Activated CD4-positive, alpha-beta T cell treated with anti-CD3 and anti-CD28 coated beads, Interleukin-2, amount 50 U/mL, for 24 hours (primary cell): ENCODE data around the gene SMTNL1.

Source experiments
- DNase-seq, 2 donors: peaks; one replicate each; pipeline ENCODE4 v3.0.0-alpha.2; 2020; ENCODE audit warnings: low read depth in 1 of 2, low spot score in 1 of 2

SMTNL1 gene

GRCh38 chr11:57543593-57543992, 6.2 kb downstream of the SMTNL1 start:
- no peak for DNase-seq

DNA sequence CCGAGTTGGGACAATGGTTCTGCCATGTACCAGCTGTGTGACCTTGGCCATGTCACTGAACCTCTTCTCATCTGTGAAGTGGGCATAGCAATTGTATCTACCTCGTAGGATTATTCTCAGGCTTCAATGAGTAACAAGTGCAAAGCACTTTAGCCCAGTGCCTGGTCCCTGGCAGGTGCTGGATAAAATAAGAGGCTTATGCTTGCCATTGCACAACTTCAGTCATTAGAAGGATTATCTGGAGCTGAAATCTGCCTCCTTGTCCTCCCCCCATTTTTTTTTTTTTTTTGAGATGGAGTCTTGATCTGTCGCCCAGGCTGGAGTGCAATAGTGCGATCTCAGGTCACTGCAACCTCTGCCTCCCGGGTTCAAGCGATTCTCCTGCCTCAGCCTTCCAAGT, 7.2 kb downstream of the SMTNL1 start:
- no peak for DNase-seq

DNA sequence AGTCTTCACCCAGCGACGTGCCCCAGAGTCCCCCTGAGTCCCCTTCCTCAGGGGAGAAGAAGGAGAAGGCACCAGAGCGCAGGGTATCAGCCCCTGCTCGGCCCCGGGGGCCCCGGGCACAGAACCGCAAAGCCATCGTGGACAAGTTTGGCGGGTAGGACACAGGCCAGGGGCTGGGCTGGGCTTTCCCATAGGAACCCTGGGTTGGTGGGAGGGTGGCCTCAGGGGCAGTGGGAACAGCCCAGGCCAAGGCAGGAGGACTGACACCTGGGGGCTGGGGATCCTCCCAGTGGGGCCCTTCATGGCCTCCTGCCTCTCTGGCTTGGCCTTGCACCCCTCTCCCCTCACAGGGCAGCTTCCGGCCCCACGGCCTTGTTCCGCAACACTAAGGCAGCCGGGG, 8.5 kb downstream of the SMTNL1 start:
- DNase-seq = no peak

DNA sequence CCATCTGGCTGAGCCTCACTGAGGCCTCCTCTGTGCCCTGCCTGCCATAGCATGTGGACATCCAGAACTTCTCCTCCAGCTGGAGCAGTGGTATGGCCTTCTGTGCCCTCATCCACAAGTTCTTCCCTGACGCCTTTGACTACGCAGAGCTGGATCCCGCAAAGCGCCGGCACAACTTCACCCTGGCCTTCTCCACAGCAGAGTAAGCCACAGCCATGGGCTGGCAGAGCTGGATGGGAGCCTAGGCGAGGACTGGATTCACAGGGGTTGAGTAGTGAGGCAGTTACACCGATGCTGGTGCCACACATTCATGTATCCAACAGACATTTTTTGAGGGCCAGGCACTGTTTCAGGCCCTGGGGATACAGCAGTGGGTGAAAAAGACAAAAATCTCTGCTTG, 9.1 kb downstream of the SMTNL1 start:
- DNase-seq = no peak

DNA sequence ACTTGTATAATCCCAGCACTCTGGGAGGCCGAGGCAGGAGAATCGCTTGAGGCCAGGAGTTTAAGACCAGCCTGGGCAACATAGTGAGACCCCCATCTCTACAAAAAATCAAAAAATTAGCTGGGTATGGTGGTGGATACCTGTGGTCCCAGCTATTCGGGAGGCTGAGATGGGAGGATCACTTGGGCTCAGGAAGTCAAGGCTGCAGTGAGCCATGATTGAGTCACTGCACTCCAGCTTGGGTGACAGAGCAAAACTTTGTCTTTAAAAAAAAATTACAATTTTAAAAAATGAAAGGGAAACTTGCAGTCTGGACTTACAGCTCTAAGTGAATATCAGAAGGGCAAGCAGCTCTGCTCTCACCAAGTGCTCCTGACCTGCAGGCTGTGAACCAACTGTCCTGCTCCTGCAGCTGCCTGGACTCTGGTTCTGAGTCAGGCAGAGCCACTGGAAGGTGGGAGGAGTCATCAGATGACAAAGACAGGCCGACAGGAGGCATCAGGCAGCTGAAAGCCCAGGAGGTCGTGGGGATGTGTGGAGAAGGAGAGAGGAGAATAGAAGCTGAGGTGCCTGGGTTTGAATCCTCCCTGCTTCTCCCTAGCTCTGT, 9.6 kb downstream of the SMTNL1 start:
- no peak for DNase-seq

DNA sequence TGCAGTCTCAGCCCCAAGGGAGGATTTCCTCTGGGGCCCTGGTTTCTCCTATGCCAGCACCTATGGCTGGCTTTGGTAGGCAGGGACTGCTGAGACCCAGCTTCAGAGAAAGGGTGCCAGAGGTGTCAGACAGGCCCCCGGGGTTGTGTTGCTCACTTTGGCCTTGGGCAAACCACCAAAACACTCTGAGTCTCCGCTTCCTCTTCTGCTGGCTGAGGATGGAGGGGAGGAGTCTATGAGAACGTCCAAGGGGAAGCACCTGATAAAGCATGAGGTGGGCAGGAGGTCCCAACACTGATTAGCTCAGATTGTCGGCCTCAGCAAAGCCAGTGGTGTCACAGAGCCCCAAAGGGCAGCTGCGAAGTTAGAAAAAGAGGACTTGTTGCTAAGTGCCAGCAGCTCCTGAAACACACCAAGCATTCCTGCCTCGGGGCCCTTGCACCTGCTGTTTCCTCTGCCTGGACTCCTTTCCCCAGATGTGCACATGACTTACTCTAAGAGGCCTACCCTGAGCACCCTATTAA, 10.5 kb downstream of the SMTNL1 start:
- DNase-seq = no peak

DNA sequence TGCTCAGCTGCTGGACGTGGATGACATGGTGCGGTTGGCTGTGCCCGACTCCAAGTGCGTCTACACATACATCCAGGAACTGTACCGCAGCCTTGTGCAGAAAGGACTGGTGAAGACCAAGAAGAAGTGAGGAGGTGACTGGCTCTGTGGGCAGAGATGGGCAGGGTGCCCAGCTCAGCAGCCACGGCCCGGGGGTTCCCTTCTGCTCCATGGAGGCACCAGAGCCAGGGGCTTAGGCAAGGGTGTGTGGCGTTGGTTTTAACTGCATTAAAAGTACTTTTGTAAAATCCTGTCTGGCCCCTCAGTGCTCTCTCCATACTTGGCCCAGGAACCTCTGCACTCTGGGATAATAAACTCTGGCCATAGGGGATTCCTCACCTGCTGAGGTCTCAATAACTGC, 12.6 kb downstream of the SMTNL1 start:
- DNase-seq = no peak

GRCh38 chr11:57551941-57552340, 14.5 kb downstream of the SMTNL1 start:
- no peak for DNase-seq

- no peak for DNase-seq
These were observed 15.1 kb downstream of the SMTNL1 start for GRCh38 chr11:57552479-57552878.

GRCh38 chr11:57555393-57555792, 18.0 kb downstream of the SMTNL1 start:
- no peak for DNase-seq

DNA sequence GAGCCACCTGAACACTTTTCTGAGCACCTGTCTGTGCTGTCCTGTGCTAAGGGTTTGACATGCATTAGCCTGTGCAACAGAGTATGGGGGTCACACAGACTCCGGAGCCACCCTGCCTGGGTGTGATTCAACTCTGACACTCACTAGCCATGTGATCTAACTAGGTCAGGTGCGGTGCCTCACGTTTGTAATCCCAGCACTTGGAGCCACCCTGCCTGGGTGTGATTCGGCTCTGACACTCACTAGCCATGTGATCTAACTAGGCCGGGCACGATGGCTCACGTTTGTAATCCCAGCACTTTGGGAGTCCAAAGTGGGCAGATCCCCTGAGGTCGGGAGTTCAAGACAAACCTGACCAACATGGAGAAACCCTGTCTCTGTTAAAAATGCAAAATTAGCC, 18.6 kb downstream of the SMTNL1 start:
- DNase-seq = no peak

GRCh38 chr11:57560146-57560545, 22.8 kb downstream of the SMTNL1 start:
- no peak for DNase-seq

- DNase-seq = no peak
These were observed 25.2 kb downstream of the SMTNL1 start for GRCh38 chr11:57562596-57562995.

GRCh38 chr11:57566005-57566904, 28.9 kb downstream of the SMTNL1 start:
- DNase-seq = peak in 1 of 2 donors; percentile 16

DNA sequence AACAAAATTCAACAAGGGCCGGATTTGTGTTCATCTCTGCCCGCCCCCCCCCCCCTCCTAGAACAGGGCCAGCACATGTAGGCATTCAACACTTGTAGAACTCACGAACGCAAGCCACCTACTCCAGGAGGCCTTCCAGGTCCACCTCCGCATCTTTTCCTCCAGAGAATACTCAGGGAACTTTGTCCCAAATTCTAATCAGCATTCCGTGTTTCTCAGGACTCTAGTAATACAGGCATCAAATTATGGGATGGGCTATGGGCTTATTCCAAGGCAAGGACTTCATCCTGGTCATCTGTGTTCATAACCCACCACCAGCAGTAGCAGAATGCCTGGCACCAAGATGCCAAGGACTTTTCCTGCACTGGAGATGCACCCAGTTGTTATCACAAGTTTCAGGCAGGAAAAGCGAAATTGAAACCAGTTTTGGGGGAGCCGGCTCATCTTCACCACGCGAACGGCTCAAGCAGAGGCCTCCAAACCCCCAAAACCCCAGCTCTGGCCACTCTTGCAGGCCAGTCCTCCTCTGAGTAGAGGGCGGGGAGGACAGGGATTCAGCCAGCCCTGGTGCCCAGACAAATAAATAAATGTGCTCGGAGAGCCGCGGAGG, 29.6 kb downstream of the SMTNL1 start:
- peak in 1 of 2 donors; percentile 12 for DNase-seq

DNA sequence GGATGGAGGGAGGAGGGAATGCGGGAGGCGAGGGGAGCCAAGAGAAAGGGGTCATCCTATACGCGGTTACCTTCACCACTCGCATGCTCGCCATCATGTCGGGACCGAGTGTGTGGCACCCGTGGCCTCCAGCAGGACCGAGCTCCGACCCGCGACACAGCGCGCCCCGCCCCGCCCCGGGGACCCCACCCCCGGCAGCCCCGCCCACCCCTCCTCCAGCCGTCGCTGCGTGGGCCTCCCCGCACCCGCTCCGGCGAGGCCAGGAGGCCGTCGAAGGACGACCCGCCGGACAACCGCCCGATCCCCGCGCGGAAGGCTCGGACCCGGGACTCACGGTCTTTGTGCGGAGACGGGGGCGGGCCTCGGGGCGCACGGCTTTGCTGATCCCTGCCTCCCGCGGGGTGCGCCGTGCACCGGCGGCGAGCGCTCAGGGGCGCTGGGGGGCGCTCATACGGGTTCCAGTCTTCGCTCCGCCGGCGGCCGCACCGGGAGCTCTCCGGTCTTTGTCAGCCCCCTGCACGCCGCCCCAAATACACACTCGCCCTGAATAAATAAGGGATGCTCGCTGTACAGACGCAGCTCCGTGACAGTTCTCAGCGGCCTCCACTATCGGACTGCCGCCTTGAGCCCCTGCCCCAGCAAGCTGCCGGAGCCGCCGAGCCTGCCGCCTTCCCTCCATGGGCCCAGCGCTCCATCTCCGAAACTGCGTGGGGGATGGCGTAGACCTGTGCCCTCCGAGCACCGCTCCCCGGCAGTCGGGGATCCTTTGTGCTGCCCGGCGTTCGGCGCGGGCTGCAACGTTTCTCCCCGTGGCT, 30.3 kb downstream of the SMTNL1 start, which contains the start of gene UBE2L6:
UBE2L6 (minus strand) TSS at position 158 of the 815 bp plus-strand sequence; CDS start at position 97, 61 bp downstream.
- peak; percentile 38 to 40 for DNase-seq

DNA sequence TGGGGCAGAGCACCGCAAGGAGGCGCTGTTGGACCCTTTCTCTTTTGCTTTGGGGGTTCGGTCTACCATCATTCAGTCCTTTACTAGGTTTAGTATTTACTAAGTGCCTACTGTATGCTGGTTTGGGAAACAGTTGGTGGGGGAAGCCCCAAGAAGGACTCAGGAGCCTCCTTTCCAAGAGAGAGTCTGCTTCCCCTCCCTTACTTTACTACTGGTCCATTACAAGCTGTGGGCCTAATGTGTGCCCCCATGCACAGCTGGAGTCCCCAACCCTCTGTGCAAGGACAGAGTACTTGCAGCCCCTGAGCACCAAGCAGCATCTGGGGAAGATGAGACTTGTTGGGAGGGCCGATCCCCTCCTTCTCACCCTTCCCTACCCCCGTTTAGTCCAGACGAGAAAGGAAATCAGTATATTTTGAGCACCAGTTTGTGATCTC, 31.0 kb downstream of the SMTNL1 start:
- DNase-seq = peak; percentile 82 to 83

- no peak for DNase-seq
These were observed 34.2 kb downstream of the SMTNL1 start for GRCh38 chr11:57571606-57572005.

DNA sequence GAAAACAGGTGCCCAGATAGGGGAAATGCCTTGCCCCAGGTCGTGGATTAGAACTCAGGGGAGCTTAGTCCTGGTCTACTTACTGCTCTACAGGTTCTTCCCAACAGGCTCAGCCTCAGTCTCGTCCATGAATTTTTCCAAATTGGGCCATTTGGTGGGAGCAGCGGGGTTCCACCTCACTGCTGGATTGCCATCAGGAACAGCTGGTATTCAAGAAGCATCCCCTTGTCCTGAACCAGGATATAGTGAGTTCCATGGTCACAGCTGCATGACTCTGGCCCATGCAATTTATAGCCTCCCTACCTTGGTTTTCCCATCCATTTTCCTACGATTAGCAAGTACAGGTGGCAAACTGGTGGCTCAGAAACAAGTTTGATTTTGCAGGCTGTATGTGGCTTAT, 36.7 kb downstream of the SMTNL1 start:
- DNase-seq = no peak

GRCh38 chr11:57584341-57584740, 46.9 kb downstream of the SMTNL1 start:
- DNase-seq = no peak

DNA sequence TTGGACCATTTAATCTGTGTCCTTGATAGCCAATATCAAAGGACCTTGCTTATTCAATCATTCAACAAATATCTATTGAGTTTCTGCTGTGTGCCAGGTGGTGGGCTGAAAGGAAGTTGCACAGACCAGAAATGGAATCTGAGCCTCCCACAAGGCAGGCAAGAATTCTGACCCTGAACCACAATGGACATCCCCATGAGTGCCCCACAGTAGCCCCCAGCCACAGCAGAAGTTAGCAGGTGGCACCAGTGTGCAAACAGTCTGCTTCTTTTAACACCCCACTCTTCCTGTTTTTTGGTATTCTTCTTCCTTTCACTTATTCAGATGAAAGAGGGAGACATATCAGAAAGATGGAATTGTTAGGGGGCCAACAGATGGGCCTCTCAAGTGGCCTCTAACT, 47.9 kb downstream of the SMTNL1 start:
- no peak for DNase-seq
